ENCODE results near the gene UGT1A1.

- TF ChIP-seq CTCF (conservative IDR thresholded peaks at IDR 0.05; ENCODE audit: low read depth, low read length), result no peak
- TF ChIP-seq EZH2 (IDR thresholded peaks at IDR 0.05; ENCODE audit: low read length, unreplicated experiment), result no peak
- TF ChIP-seq EZH2phosphoT487 (IDR thresholded peaks at IDR 0.05; ENCODE audit: borderline replicate concordance, low read length), result no peak
Measured at GRCh38 chr2:233758141-233758540, 1.9 kb upstream of the UGT1A1 start.

Data from PC-3 (cell line).